Loucy (cell line): ENCODE measurements around the gene GSTA2.

Experiments used
- CTCF ChIP-seq: fragments of 200-600 bp; sonication (generic); conservative IDR thresholded peaks from 2 replicates; pipeline ENCODE4 v1.5.1; 2014; ENCODE audit warnings: mild to moderate bottlenecking, antibody characterized with exemption, low read length
- EZH2phosphoT487 ChIP-seq: fragments of 200-600 bp; IDR thresholded peaks from 2 replicates; pipeline ENCODE4 v1.6.1; 2018; ENCODE audit warnings: antibody characterized with exemption, mild to moderate bottlenecking, moderate library complexity, borderline replicate concordance

- no peak for TF ChIP-seq EZH2phosphoT487
- no peak for TF ChIP-seq CTCF
Observed at GRCh38 chr6:52706001-52706400, 57.3 kb downstream of the GSTA2 start.
